Mucosa of descending colon (tissue), 3 donors: Measurements from ENCODE around the gene RAB25. TPM values are rescaled to one million over a fixed set of nuclear protein-coding genes. Genes with fewer than 3 reads are reported as not detected.
"Not testable (repeated sequence)": the region's sequence is repeated elsewhere in the genome, so short reads cannot be mapped to it uniquely, and the experiment has no call there.

Experiments used
- ATAC-seq: fragments of 200-7000 bp; cut with Tn5 transposase; one replicate; pipeline ENCODE4 v1.9.1; 2020; ENCODE audit warnings: mild to moderate bottlenecking, moderate library complexity
- DNase-seq, 3 donors: peaks; one replicate each; pipeline ENCODE4 v3.0.0-alpha.2; 2020
- H3K36me3 ChIP-seq: fragments of 200-600 bp; one replicate; pipeline ENCODE4 v1.8.0; 2021; ENCODE audit warnings: low read depth, mild to moderate bottlenecking
- H3K4me1 ChIP-seq: fragments of 200-600 bp; one replicate; pipeline ENCODE4 v1.8.0; 2021; ENCODE audit warnings: low read depth, mild to moderate bottlenecking
- H3K4me3 ChIP-seq: fragments of 200-600 bp; one replicate; pipeline ENCODE4 v1.8.0; 2021; ENCODE audit warnings: mild to moderate bottlenecking
- H3K9me3 ChIP-seq: fragments of 200-600 bp; one replicate; pipeline ENCODE4 v1.8.0; 2021; ENCODE audit warnings: mild to moderate bottlenecking
- intact Hi-C, 2 donors: fragments of 100-400 bp; cut with DNase I in 1 of 2; cut with micrococcal nuclease in 1 of 2; formaldehyde crosslinking; loops; one replicate each; pipeline versions ENCODE4 v1.11.0 to v1.11.1; 2022; cut with DNase I, micrococcal nuclease
- total RNA-seq, 3 donors: library from RNA; stranded (reverse); fragmentation: NEBNext Ultra II Directional in 2 of 3; extraction: Animal tissue kit (Norgen Biotek cat#: 25700) in 2 of 3; gene quantifications; one replicate each; pipeline versions ENCODE4 v1.2.1 to v1.2.4, GENCODE V29; 2021 to 2023
- TF ChIP-seq, protein P1 (sequence below): fragments of 200-600 bp; IDR thresholded peaks from one replicate; pipeline ENCODE4 v1.8.0; 2022; ENCODE audit warnings: antibody characterized with exemption, mild to moderate bottlenecking
- donor health status: DM: no; HTN: no; CAD: no; lungs with moderate emphysema.
- donor health status: DM: no; HTN: no; CAD: no.
- donor health status: DM: no; HTN: yes; CAD: no.

Gene RAB25
- total RNA-seq, 3 donors from 2014 or later = 85.1 to 242 (median 158) TPM

DNA sequence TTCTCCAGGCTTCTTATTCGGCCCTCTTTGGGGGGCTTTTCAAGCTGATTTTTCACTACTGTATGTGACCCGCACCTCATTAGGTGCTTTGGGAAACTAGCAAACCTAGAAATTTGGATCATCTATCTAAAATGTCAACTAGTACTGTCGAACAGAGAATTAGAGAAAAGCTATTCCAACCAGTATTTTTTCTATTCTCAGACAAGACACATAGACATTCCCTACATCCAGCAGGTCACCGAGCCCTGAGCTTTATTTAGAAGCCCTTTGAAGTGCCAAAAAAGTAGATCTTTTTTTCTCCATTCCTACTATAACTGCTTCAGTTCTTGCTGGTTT, 39.9 kb upstream of the RAB25 start:
- TF ChIP-seq, protein P1, sequence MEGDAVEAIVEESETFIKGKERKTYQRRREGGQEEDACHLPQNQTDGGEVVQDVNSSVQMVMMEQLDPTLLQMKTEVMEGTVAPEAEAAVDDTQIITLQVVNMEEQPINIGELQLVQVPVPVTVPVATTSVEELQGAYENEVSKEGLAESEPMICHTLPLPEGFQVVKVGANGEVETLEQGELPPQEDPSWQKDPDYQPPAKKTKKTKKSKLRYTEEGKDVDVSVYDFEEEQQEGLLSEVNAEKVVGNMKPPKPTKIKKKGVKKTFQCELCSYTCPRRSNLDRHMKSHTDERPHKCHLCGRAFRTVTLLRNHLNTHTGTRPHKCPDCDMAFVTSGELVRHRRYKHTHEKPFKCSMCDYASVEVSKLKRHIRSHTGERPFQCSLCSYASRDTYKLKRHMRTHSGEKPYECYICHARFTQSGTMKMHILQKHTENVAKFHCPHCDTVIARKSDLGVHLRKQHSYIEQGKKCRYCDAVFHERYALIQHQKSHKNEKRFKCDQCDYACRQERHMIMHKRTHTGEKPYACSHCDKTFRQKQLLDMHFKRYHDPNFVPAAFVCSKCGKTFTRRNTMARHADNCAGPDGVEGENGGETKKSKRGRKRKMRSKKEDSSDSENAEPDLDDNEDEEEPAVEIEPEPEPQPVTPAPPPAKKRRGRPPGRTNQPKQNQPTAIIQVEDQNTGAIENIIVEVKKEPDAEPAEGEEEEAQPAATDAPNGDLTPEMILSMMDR = no peak
- Histone ChIP-seq H3K36me3 (no peaks in the 10 kb centered on the region), H3K4me3 (peak overlapping the region; percentile 74), H3K4me1 (peaks cover 9% of the 10 kb centered on the region), H3K9me3 (no peaks in the 10 kb centered on the region)
- DNase-seq (no peak), ATAC-seq (no peak)
- intact Hi-C loops = no loop called here

DNA sequence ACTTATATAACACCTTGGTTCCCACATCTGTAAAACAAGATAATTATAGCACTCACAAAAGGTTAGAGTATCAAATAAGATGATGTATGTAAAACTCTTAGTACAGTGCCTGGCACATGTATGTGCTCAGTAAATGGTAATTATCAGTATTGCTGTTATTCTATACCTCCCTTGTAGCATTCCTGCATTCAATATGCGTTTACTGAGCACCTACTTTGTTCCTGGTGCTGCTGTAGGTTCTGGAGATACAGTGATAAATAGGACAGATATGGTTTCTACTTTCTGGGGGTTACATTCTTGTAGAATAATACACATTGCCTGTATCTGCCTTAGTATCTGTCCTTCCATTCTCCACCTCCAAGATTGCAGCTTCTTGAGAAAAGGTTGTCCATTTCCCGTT, 39.0 kb upstream of the RAB25 start:
- intact Hi-C loops = no loop called here
- ATAC-seq = no peak

DNA sequence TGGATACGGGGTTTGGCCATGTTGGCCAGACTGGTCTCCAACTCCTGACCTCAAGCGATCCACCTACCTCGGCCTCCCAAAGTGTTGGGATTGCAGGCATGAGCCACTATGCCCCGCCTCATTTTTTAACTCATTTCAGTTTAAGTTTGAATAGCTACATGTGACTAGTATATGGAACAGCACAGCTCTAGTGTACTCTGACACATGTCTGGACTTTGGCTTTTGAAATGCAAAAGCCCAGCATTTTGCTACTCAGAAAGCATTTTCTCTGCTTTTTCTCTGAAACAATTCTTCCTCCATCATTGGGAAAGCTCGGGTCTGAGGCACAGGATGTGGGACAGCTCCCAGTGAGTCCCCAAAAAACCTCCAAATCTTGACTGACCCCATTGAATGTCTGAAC, 36.2 kb upstream of the RAB25 start:
- no peak for ATAC-seq
- no peak overlapping the region for H3K4me3 ChIP-seq
- DNase-seq = no peak
- H3K36me3 ChIP-seq = no peaks in the 10 kb centered on the region
- intact Hi-C loops = no loop called here
- no peaks in the 10 kb centered on the region for H3K9me3 ChIP-seq
- H3K4me1 ChIP-seq = peaks cover 5% of the 10 kb centered on the region
- TF ChIP-seq, protein P1 = no peak

More for the DNA sequence above, 39.0 kb upstream of the RAB25 start:
- no peaks in the 10 kb centered on the region for H3K9me3 ChIP-seq
- peaks cover 9% of the 10 kb centered on the region for H3K4me1 ChIP-seq
- H3K4me3 ChIP-seq = no peak overlapping the region
- TF ChIP-seq, protein P1 = no peak
- no peaks in the 10 kb centered on the region for H3K36me3 ChIP-seq
- no peak for DNase-seq

DNA sequence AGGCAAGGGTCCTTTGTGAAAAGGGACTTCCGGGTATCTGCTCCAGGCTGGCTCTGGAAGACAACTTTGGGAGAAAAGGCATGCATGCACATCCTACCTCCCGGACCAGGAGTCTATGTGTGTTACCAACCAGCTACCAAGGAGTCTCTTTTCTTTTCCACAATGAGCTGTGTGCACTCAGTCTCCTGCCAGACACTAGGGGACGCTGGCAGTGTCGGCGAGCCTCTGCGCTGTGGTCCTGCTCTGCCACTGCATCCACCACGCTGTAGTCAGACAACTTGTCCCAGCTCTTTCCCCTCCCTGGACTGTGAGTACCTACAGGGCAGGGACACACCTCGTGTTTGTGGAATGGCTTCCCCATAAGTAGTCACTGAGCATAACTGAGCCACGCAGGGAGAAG, 35.1 kb upstream of the RAB25 start:
- no peaks in the 10 kb centered on the region for H3K9me3 ChIP-seq
- no peak overlapping the region for H3K4me3 ChIP-seq
- ATAC-seq (peak; percentile 93), DNase-seq (peak in 2 of 3 donors; percentile 37 to 57)
- intact Hi-C loops = no loop called here
- no peaks in the 10 kb centered on the region for H3K36me3 ChIP-seq
- TF ChIP-seq, protein P1 = peak; percentile 40
- H3K4me1 ChIP-seq = no peaks in the 10 kb centered on the region

DNA sequence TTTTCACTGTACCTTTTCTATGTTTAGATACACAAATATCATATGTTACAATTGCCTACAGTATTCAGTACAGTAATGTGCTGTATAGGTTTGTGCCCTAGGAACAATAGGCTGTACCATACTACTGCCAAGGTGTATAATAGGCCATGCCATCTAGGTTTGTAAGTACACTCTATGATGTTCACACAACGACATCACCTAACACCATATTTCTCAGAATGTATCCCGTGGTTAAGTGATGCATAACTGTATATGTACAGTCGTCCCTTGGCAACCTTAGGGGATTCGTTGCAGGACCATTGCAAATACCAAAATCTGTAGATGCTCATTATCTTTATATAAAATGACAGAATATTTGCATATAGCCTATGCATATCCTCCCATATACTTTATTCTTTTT, 34.4 kb upstream of the RAB25 start:
- no peaks in the 10 kb centered on the region for H3K36me3 ChIP-seq
- intact Hi-C loops = no loop called here
- TF ChIP-seq, protein P1 = no peak

DNA sequence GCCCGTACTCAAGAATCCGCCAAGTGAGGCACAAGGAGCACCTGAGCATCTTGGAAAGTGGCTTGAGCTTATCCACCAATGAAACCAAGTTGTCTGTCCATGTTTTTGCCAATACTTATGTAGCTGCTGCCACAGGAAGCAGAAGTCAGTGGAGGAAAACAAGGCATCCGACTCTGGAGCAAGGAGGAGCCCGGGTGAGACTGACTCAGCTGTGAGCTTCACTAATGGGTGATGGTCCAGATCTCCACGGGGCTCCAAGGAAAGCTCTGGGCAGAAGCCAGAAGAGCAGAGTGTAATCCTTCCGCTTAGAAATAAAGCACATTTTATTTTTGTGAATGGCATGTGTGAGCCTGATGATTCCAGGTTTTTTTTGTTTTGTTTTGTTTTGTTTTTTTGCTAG, 27.9 kb upstream of the RAB25 start:
- intact Hi-C loops = no loop called here
- DNase-seq (no peak), ATAC-seq (no peak)
- no peaks in the 10 kb centered on the region for H3K4me1 ChIP-seq
- H3K36me3 ChIP-seq = peaks cover 3% of the 10 kb centered on the region
- H3K9me3 ChIP-seq = no peaks in the 10 kb centered on the region
- H3K4me3 ChIP-seq = no peak overlapping the region
- TF ChIP-seq, protein P1 = no peak

More for the DNA sequence above, 34.4 kb upstream of the RAB25 start:
- Histone ChIP-seq H3K4me1 (no peaks in the 10 kb centered on the region), H3K9me3 (no peaks in the 10 kb centered on the region), H3K4me3 (no peak overlapping the region)
- no peak for ATAC-seq
- DNase-seq = no peak

DNA sequence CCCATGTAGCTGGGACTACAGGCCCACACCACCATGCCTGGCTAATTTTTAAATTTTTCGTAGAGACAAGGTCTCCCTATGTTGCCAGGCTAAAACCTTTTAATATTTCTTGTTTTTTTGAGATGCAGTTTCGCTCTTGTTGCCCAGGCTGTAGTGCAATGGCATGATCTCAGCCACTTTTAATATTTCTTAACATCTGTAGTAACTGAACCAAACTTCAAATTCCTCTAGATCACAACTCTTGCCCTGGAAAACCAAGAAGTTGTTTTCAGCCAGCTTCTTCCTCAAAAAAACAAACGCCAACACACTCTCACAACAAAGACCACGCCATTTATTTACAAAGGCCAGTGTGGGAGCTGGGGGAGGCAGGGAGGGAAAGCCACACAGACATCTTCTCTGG, 26.0 kb upstream of the RAB25 start:
- intact Hi-C loops = not testable (repeated sequence)

More for the DNA sequence above, 26.0 kb upstream of the RAB25 start:
- not testable (repeated sequence) for H3K9me3 ChIP-seq, ATAC-seq, H3K36me3 ChIP-seq, H3K4me3 ChIP-seq, H3K4me1 ChIP-seq, DNase-seq
